Measurements from ENCODE around the gene CCDC6.

- TF ChIP-seq POLR2A (IDR thresholded peaks at IDR 0.05; ENCODE audit: extremely low read depth, insufficient read length), result no peak
- TF ChIP-seq, protein P1, sequence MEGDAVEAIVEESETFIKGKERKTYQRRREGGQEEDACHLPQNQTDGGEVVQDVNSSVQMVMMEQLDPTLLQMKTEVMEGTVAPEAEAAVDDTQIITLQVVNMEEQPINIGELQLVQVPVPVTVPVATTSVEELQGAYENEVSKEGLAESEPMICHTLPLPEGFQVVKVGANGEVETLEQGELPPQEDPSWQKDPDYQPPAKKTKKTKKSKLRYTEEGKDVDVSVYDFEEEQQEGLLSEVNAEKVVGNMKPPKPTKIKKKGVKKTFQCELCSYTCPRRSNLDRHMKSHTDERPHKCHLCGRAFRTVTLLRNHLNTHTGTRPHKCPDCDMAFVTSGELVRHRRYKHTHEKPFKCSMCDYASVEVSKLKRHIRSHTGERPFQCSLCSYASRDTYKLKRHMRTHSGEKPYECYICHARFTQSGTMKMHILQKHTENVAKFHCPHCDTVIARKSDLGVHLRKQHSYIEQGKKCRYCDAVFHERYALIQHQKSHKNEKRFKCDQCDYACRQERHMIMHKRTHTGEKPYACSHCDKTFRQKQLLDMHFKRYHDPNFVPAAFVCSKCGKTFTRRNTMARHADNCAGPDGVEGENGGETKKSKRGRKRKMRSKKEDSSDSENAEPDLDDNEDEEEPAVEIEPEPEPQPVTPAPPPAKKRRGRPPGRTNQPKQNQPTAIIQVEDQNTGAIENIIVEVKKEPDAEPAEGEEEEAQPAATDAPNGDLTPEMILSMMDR (IDR thresholded peaks at IDR 0.05; ENCODE audit: low read depth, low read length), result peak; percentile 53
- no peak for TF ChIP-seq MYC (IDR thresholded peaks at IDR 0.05; ENCODE audit: low read depth, low read length)
Observed at GRCh38 chr10:59805014-59805413, 101.3 kb downstream of the CCDC6 start.
